Transverse colon (tissue), 4 donors: ENCODE measurements around the gene TUBB1. TPM values are rescaled to one million over a fixed set of nuclear protein-coding genes. Genes with fewer than 3 reads are reported as not detected.

ENCODE experiments used
- DNase-seq: peaks from one replicate; pipeline ENCODE4 v3.0.0-alpha.2; 2019
- H3K27ac ChIP-seq, 4 donors: fragments of 200-600 bp; sonication (generic); 2 replicates each; pipeline ENCODE4 v1.5.1; 2016 to 2018; ENCODE audit warnings: inconsistent platforms in 4 of 4
- H3K27me3 ChIP-seq: fragments of 200-600 bp; sonication (generic); 2 replicates; pipeline ENCODE4 v1.5.1; 2017; ENCODE audit warnings: inconsistent platforms
- H3K36me3 ChIP-seq, 4 donors: fragments of 200-600 bp; sonication (generic); 2 replicates each; pipeline ENCODE4 v1.5.1; 2017 to 2019; ENCODE audit warnings: inconsistent platforms in 4 of 4
- H3K4me1 ChIP-seq, 4 donors: fragments of 200-600 bp; sonication (generic); 2 replicates each; pipeline ENCODE4 v1.5.1; 2017 to 2020; ENCODE audit warnings: inconsistent platforms in 4 of 4
- H3K4me3 ChIP-seq, 4 donors: fragments of 200-600 bp; sonication (generic); 1 replicate in 1 of 4; 2 replicates in 3 of 4; pipeline versions ENCODE4 v1.5.1 to v1.6.1; 2017 to 2019; ENCODE audit warnings: inconsistent platforms in 4 of 4
- H3K9me3 ChIP-seq, 2 donors: fragments of 200-600 bp; sonication (generic); 2 replicates each; pipeline ENCODE4 v1.5.1; 2017 to 2019; ENCODE audit warnings: inconsistent platforms in 2 of 2
- CTCF ChIP-seq, 5 experiments: fragments of 200-600 bp in 3 of 5; fragments of 450-650 bp in 2 of 5; sonication (generic) in 3 of 5; IDR thresholded peaks; 1 replicate in 2 of 5; 2 replicates in 3 of 5; pipeline ENCODE4 v1.5.1; 2016 to 2017; ENCODE audit warnings: antibody characterized with exemption in 5 of 5, inconsistent platforms in 3 of 5, mild to moderate bottlenecking in 2 of 5, moderate library complexity in 1 of 5
- EP300 ChIP-seq: sonication (generic); formaldehyde crosslinking; IDR thresholded peaks from one replicate; pipeline ENCODE4 v1.6.1; 2017; ENCODE audit warnings: antibody characterized with exemption, low read depth
- POLR2A ChIP-seq: fragments of 450-650 bp; IDR thresholded peaks from one replicate; pipeline ENCODE4 v1.6.1; 2016; ENCODE audit warnings: antibody characterized with exemption, mild to moderate bottlenecking, moderate library complexity
- POLR2AphosphoS5 ChIP-seq, 3 donors: sonication (generic); formaldehyde crosslinking; IDR thresholded peaks; one replicate each; pipeline ENCODE4 v1.6.1; 2016; ENCODE audit warnings: antibody characterized with exemption in 3 of 3
- WGBS, 2 donors: methylation state at CpG; one replicate each; pipeline ENCODE4 v1.1.5; 2018; ENCODE audit warnings: low coverage in 1 of 2; 5-methylcytosine and 5-hydroxymethylcytosine counted together
- in situ Hi-C, 4 donors: fragments of 200-750 bp; cut with MboI; loops; one replicate each; pipeline versions ENCODE4 v1.15.0 to v1.15.1; 2017; ENCODE audit warnings: low sequenced_read_pairs in 3 of 4, low pct_ligation_motif_present in 1 of 4, low pct_unique_long_range_greater_than_20kb in 1 of 4
- intact Hi-C: fragments of 100-400 bp; cut with DNase I; formaldehyde crosslinking; loops from one replicate; pipeline ENCODE4 v1.15.1; 2023; ENCODE audit warnings: low total_unique reads
- total RNA-seq, 4 donors: library from RNA; depleted of rRNA; stranded (reverse); fragments of >200 nt; gene quantifications; one replicate each; pipeline ENCODE4 v1.1.0, GENCODE V29; 2016

TUBB1 gene
- total RNA-seq, 4 donors from 2014 or later, result not detected

DNA sequence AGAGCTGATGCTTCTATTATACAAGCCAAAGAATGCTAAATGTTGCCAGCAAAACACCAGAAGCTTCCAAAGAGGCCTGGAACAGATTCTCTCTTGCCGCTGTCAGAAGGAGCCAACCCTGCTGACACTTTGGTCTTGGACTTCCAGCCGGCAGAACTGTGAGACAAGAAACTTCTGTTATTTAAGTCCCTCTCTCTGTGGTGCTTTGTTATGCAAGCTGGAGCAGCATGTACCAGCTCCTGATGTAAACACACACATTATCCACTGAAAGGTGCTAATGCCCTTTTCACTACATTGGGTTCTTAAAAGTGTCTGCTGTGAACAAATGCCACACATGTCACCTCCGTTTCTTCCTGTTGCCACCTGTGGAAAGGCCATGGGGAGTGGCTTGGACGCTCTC lies 49.3 kb downstream of the TUBB1 start:
- WGBS, 2 donors, result 81% methylated on average over 4 of the region's 4 CpGs; no CpG with 5 or more reads in 1 of the 2 donors
- Histone ChIP-seq H3K27me3 (peaks cover 10% of the 10 kb centered on the region), H3K4me3 (no peak overlapping the region), H3K9me3 (no peaks in the 10 kb centered on the region), H3K27ac (no peak overlapping the region), H3K36me3 (no peaks in the 10 kb centered on the region), H3K4me1 (peaks cover 0 to 4% (median under 1%) of the 10 kb centered on the region in 4 donors)
- DNase-seq, result no peak
- in situ Hi-C loops (no loop called here), intact Hi-C loops (no loop called here)
- TF ChIP-seq POLR2AphosphoS5 (IDR thresholded peaks at IDR 0.05) (no peak), POLR2A (no peak), EP300 (no peak), CTCF (IDR thresholded peaks at IDR 0.05) (no peak)

DNA sequence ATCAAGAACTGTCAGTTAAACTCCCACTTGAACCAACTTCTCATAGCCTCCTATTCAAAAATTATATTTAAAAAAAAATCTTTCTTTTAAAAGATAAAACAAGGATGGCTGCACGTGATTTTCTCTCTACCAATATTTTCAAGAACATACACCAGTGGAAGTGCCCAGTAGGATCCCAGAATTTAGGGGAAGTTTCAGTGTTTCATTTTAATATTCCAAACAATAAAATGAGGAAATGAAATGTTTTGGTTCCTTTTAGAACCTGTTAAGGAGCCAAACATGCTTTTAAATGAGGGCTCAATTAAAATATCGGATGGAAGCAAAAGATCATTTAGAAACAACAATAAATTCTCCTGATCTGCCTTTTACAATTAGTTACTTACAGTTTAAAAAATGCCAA lies 49.8 kb downstream of the TUBB1 start:
- Histone ChIP-seq H3K27ac (no peak overlapping the region), H3K9me3 (no peaks in the 10 kb centered on the region), H3K27me3 (peaks cover 14% of the 10 kb centered on the region), H3K4me1 (peaks cover 0 to 2% (median 0%) of the 10 kb centered on the region in 4 donors), H3K36me3 (no peaks in the 10 kb centered on the region), H3K4me3 (no peak overlapping the region)
- in situ Hi-C loops (no loop called here), intact Hi-C loops (no loop called here)
- no peak for DNase-seq
- WGBS, 2 donors, result 48 to 54% methylated on average over 2 of the region's 2 CpGs
- TF ChIP-seq POLR2A (no peak), EP300 (no peak), CTCF (IDR thresholded peaks at IDR 0.05) (no peak), POLR2AphosphoS5 (IDR thresholded peaks at IDR 0.05) (no peak)

DNA sequence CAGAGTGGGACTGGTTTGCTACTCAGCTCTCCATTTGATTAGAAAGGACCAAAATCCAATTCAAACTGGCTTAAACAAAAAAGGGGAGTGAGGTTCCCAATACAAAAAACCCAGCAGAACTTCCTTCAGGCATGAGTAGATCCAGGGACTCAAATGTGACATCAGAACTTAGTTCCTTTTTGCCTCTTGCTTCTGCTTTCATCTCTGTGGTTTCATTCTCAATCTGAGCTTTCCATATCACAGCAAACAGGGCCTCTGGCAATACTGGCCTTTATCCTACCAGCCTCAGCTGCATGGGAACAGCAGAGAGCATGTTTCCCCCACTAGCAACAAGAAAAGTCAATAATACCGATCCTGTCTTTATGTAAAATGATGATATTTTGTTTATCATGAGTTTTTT lies 52.0 kb downstream of the TUBB1 start:
- H3K9me3 ChIP-seq, result no peaks in the 10 kb centered on the region
- in situ Hi-C loops (loop anchor here in 1 of 4 donors (10.0 kb wide), 1 partner anchor 196 kb away; no protein-coding TSS in a partner anchor), intact Hi-C loops (no loop called here)
- WGBS, 2 donors, result 79 to 82% methylated on average over 1 of the region's 1 CpG
- H3K4me3 ChIP-seq, result no peak overlapping the region
- H3K36me3 ChIP-seq, result no peaks in the 10 kb centered on the region
- no peak for DNase-seq
- peaks cover 14% of the 10 kb centered on the region for H3K27me3 ChIP-seq
- H3K4me1 ChIP-seq, result no peaks in the 10 kb centered on the region
- no peak for TF ChIP-seq POLR2AphosphoS5 (IDR thresholded peaks at IDR 0.05)
- no peak for TF ChIP-seq EP300
- no peak for TF ChIP-seq CTCF (IDR thresholded peaks at IDR 0.05)
- no peak for TF ChIP-seq POLR2A
- H3K27ac ChIP-seq, result no peak overlapping the region

- WGBS, 2 donors, result 71 to 88% methylated on average over 1 of the region's 1 CpG
- in situ Hi-C loops, result loop anchor here in 1 of 4 donors (10.0 kb wide), 1 partner anchor 199 kb away; no protein-coding TSS in a partner anchor
Observed at GRCh38 chr20:59073582-59073981, 54.4 kb downstream of the TUBB1 start.

More at GRCh38 chr20:59073582-59073981, 54.4 kb downstream of the TUBB1 start:
- no peak for DNase-seq
- H3K9me3 ChIP-seq, result no peaks in the 10 kb centered on the region
- H3K27me3 ChIP-seq, result peaks cover 28% of the 10 kb centered on the region
- no peaks in the 10 kb centered on the region for H3K36me3 ChIP-seq
- no peak overlapping the region for H3K4me3 ChIP-seq
- no peak overlapping the region for H3K27ac ChIP-seq
- intact Hi-C loops, result no loop called here
- H3K4me1 ChIP-seq, result no peaks in the 10 kb centered on the region
- no peak for TF ChIP-seq EP300
- TF ChIP-seq POLR2A, result no peak
- TF ChIP-seq CTCF (IDR thresholded peaks at IDR 0.05), result no peak
- no peak for TF ChIP-seq POLR2AphosphoS5 (IDR thresholded peaks at IDR 0.05)
